GM18499 (cell line): ENCODE results near the gene RMRP.

Experiments
- ATAC-seq: cut with Tn5 transposase; IDR thresholded peaks from one replicate; pipeline ENCODE4 v1.9.1; 2021; ENCODE audit warnings: moderate number of reproducible peaks; ENCODE audit not compliant: insufficient read depth, unreplicated experiment

The RMRP gene

DNA sequence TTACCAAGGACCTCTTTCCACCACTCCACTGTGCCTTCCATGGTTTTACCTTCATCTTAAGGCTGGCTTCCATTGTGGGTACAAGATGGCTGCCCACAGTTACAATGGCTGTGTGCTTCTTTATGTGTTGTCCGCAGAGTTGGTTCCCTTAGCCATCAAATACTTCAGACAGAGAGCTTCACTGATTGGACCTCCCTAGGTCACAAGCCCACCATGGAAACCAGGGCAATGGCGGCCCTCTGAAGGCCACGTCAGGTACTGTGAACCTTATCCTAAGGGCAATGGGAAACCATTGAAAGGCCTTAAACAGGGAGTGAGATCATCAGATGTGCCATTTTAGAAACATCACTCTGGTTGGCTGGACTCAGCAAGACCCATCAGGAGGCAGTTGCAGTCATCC lies 10.1 kb upstream of the RMRP start:
- ATAC-seq = no peak

- no peak for ATAC-seq
Measured at GRCh38 chr9:35666549-35666948, 8.7 kb upstream of the RMRP start.

DNA sequence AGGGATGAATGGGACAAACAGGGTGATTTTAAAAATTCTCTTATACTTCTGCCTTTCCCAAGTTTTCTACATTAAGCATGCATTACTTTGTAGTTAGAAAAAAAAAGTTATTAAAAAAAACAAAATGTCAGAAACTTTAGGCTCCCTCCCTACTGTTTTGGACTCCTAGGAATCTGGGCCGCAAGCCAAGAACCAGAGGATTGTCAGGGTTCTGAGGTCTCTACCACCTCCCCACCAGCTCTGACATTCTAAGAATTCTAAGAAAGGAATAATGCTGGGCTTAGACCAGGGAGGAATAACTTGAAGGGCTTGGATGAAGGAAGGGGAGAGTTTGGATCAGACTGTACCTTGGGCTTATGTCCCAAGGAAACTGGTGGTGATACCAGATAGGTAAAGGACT lies 8.2 kb upstream of the RMRP start:
- no peak for ATAC-seq

- ATAC-seq = no peak
Measured at GRCh38 chr9:35665471-35665818, 7.6 kb upstream of the RMRP start.

DNA sequence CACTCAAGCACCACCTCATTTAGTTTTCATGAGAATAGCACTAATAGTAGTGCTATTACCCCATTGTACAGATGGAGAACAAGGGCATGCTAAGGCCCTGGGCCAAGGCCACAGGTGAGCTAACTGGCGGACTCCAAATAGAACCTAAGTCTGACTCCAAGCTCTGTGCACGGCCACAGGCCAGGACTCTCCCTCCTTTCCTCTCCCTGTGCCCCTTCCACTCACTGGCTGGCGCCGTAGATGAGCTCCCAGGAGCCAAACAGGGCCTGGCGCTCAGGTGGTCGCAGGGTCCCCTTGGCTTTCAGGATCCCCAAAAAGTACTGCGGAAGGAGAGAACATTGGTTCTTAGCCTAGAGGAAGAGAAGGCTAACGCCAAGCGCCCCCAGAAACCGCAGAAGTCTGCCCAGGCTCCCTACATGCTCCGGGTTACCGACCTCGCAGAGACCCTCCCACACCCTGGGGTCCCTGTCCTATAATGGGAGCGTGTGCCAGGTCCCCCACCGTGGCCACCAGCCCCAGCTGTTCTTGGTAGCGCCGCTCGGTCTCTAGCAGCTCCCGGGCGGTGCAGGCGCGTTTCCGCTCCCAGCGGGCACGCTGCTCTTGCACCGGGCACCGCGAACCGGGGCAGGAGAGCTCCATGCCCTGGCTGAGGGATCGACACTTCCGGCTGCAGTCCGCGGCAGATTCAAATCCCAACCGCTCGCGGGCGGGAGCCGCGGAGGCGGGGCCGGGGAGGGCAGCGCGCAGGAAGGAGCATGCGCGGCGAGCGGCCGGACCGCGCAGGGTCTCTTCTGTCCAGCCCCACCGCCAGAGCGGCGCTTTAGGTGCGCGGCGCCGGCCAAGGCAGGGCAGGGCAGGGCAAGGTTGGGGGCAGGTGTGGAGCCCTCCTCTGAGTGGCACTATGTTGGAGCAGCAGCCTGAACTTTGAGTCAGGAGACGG lies 7.0 kb upstream of the RMRP start, which contains the start of gene ARHGEF39:
Gene ARHGEF39, minus strand, starts transcription at position 665 of the 940 bp plus-strand sequence. Its CDS starts 26 bp downstream, at position 639.
- no peak for ATAC-seq

- ATAC-seq = no peak
Measured at GRCh38 chr9:35662437-35662836, 4.6 kb upstream of the RMRP start.

GRCh38 chr9:35661756-35662350 lies 4.0 kb upstream of the RMRP start:
- ATAC-seq = no peak

DNA sequence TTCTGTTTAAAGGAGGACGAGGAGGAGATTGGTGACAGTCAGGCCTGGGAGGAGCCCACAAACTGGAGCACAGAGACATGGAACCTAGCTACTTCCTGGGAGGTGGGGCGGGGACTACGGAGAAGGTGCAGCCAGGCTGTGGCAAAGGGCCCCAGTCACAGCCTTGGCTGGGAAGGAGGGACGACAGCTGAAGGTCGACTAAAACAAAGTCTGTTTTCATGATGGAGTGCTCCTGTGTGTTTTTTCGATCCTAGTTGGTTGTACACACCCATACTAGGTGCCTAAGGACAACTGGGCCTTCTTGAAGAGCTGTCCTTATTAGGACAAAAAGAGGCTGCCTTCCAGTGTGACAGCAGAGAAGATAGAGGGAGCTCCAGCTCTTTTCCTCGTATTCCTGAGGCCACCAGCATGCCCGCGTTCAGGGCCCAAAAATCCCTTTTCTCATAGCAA lies 3.2 kb upstream of the RMRP start:
- no peak for ATAC-seq

DNA sequence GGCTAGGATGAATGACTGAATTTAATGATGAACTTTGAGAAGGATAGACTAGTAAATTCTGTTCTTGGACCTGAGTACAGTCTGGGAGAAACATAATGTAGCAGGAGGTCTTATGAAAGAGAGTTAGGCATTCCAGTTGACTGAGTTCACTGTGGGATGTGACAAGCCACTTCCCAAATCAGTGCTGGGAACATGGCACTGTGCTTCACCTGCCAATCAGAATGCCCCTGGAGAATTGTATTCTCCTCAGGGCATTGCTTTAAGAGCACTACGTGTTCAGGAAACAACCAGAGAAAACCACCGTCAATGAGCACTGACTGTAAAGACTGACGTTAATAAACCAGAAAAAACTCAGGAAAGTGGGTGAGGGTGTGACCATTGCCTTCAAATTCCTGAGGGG lies 1.5 kb upstream of the RMRP start:
- ATAC-seq = no peak

- no peak for ATAC-seq
Measured at GRCh38 chr9:35658968-35659220, 1.1 kb upstream of the RMRP start.

- ATAC-seq = peak; percentile 31
Measured at GRCh38 chr9:35658137-35658967, 533 bp upstream of the RMRP start, which contains the start of gene CCDC107. Gene CCDC107 (plus strand): TSS chr9:35658292. CDS start chr9:35658380, 88 bp downstream.

DNA sequence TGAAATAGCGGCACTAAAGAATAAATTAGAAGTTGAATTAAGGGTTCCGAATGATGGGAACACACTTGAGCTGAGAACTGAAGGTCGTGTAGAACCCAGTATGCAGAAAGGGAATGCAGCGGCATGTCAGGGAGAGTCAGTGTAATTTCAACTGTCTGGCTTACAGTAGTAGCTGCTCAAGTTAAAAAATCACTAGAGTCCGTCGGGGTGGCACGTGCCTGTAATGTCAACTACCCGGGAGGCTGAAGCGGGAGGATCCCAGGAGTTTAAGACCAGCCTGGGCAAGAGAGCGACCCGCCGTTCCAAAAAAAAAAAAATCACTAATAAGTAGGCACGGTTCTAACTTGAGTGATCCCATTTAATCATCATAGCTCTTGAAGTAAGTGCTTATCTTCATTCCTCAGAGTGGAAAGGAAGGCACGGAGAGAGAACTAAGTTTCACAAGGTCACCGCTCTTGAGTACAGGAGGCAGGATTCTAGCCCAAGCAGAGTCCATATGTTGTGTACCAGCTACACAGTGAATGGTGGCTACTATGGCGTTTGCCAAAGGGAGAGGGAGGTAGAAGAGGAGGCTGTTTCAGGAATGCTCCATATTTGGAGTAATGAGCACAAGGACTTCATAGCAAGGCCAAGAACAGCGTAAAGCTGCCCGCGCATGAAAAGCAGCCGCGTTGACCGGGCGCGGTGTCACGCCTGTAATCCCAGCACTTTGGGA lies 831 bp downstream of the RMRP start:
- no peak for ATAC-seq

DNA sequence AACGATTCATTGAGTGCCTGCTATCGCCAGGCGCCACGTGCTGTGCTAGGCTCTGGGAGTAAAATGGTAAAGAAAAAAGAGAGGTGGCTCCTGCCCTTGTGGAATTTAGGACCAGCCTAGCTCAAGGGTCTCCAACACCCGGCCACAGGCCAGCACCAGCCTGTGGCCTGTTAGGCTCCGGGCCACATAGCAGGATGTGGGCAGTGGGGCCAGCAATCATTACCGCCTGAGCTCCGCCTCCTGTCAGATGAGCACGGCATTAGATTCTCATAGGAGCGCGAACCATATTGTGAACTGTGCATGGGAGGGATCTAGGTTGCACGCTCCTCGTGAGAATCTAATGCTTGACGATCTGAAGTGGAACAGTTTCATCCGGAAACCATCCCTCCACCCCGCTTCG lies 1.5 kb downstream of the RMRP start:
- no peak for ATAC-seq

- no peak for ATAC-seq
Measured at GRCh38 chr9:35653611-35654010, 4.2 kb downstream of the RMRP start.

- ATAC-seq = no peak
Measured at GRCh38 chr9:35652829-35653209, 5.0 kb downstream of the RMRP start.

DNA sequence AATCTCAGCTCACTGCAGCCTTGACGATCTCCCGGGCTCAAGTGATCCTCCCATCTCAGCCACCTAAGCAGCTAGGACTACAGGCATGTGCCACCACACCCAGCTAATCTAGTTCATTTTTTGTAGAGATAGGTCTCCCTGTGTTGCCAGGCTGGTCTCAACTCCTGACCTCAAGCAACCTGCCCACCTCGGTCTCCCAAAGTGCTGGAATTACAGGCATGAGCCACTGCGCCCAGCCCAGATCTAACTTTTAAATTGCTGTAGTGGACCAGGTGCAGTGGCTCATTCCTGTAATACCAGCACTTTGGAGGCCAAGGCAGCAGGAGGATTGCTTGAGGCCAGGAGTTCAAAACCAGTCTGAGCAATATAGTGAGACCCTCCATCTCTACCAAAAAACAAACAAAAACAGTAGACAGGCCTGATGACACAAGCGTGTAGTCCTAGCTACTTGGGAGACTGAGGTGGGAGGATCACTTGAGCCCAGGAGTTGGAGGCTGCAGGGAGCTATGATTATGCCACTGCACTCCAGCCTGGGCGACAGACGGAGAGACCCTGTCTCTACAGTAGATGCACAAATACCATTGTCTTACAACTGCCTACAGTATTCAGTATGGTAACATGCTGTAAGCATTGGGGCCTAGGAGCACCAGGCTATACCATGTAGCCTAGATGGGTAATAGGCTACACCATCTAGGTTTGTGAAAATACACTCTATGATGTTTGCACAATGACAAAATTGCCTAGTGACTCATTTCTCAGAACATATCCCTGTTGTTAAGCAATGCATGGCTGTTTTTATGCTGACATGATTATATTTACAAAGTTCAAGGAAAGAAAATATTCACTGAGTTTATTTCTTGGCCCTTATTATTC lies 5.6 kb downstream of the RMRP start:
- no peak for ATAC-seq

GRCh38 chr9:35650341-35651158 lies 7.3 kb downstream of the RMRP start, which contains the start of gene SIT1:
Gene SIT1 (minus strand): TSS chr9:35650931. CDS start chr9:35650853, 78 bp downstream.
- no peak for ATAC-seq
